ENCODE data around the gene OTOF.
"Not testable (repeated sequence)": the region's sequence is repeated elsewhere in the genome, so short reads cannot be mapped to it uniquely, and the experiment has no call there.

The OTOF gene

GRCh38 chr2:26479789-26480565 lies 2.1 kb upstream of the OTOF start:
- DNase-seq = no peak

- no peak for DNase-seq
Measured at GRCh38 chr2:26479131-26479788, 1.3 kb upstream of the OTOF start.

- DNase-seq = no peak
Measured at GRCh38 chr2:26478366-26478765, 442 bp upstream of the OTOF start.

DNA sequence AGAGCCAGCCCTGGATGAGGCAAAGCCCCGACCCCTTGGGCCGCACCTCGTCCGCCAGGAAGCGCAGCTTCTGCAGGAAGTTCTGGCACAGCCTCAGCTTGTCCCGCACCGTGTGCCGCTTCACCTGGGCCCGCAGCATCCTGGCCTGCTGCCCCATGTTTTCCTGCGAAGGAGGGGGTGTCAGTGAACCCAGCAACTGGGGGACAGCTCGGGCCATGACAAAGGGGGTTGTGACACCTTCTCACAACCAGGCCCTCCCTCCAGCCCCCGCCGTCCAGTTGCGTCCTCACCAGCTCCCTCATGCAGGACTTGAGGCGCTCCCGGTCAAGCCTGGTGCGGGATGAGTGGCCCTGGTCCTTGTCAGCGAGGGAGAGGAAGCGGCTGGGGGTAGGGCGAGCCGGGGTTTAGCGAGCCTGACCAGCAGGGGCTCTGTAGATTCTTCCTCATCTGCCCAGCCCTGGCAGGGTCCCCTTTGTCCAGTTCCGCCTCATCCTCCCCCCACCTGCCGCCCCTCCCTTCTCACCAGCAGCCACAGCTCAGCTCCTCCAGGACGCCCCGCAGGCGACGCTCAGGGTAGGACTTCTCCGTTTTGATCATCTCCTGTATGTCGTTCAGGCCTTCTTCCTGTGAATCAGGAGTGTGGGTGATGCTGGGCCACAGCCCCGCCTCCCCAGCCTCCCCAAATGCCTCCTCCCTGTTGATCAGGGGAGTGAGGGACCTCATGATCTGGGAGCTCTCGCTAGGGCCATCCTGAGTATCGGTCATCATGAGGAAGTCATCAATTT lies 606 bp downstream of the OTOF start:
- no peak for DNase-seq

DNA sequence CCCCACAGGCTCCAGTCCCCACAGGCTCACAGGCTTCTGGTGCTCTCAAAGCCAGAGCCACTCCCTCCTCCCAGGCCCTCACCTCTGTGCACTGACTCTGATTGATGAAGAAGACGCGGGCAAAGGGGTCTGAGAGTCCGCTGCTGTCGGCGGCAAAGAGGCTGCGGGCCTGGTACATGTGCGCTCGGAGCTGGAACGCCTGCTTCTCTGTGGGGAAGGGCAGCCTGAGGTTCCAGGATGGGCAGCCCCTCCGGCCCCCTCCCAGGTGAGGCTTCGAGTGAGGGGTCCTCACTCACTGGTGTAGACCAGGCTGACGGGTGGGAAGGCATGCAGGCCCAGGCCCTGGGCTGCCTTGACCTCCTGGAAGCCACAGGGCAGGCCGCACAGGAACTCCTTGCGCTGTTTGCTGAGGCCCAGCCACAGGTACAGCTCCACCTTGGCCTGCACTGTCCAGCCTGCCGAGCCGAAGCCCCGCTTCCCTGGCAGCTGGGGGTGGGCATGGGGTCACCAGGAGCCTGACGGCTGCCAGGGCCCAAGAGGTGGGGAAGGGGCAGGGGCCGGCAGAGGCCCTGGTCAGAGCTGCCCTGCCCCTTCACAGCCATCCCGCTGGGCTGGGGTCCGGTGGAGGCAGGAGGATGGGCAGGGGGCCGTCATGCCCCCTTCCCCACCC lies 2.0 kb downstream of the OTOF start:
- no peak for DNase-seq

DNA sequence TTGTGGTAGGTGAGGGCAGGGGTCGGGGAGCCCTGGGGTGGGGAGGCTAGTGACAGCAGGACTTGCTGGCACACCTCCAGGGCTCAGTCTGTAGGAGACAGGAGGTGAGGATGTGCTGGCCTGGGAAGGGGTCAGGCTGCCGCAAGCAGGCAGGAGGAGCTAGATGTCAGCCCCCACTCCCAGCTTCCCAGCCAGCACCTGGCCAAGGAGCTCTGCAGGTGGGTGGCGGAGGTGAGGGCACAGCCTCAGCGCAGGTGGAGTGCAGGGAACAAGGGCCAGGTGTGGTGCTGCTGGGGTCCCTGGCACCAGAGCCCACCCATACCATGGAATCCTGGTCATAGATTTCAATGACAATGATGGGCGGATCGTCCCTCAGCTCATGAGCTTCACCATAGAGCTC lies 2.9 kb downstream of the OTOF start:
- no peak for DNase-seq

GRCh38 chr2:26474261-26474785 lies 3.6 kb downstream of the OTOF start:
- no peak for DNase-seq

GRCh38 chr2:26473796-26474195 lies 4.1 kb downstream of the OTOF start:
- DNase-seq = no peak

DNA sequence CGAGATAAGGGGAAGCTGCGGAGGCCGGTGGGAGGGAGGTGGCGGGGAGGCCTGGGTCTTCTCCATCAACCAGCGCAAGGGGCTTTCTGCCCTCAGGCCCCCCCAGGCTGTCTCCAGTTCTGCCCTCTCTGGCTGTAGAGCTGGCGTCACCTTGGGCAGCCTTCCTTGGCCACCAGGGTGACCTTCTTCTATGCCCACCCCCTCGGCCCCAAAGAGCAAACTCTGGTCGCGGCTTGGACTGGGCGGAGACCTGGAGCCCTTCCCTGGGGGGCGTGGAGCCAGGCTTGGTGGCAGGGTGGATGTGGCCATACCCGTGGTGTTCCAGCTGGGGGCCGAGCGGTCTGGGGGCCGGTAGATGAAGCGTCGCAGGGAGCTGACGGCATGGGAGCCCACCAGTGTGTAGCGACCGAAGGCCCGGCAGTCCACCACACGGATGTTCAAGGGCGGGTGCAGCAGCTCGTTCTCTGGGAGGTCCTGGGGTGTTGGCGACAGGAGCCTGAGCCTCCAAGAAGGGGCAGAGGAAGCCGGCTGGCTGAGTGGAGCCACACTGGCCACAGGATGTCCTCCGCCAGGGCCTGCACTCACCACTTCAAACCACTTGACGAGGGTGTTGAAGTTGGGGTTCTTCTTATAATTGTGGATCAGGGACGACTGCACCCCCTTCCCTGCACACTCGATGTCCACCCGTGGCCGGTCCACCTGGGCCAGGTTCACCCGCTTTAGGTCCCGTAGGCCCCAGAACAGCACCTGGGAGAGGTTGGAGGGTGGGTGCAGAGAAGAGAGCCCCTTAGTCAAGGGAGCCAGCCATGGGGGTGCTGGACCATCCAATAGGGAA lies 4.9 kb downstream of the OTOF start:
- no peak for DNase-seq

GRCh38 chr2:26471766-26472706 lies 5.9 kb downstream of the OTOF start:
- no peak for DNase-seq

DNA sequence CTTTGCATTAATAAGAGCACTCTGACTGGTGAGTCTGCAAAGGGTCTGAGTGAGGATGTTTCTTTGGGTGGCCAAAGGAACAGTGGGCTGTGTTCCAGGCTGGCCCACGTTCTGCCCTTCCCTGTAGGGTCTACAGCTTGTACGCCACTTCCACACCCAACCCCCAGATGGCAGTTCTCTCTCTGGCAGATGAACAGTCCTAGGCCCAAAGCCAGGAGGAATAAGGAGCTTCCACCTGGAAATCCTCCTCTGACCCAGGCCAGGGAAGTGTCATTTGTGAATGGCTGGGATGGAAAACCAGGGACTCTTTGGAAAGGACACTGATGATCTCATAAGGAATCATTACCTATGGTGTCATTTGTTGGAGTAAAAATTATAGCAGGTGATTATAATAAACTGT lies 6.6 kb downstream of the OTOF start:
- no peak for DNase-seq

- DNase-seq = no peak
Measured at GRCh38 chr2:26470601-26471260, 7.2 kb downstream of the OTOF start.

GRCh38 chr2:26469955-26470354 lies 8.0 kb downstream of the OTOF start:
- no peak for DNase-seq

- peak; percentile 54 for DNase-seq
Measured at GRCh38 chr2:26469092-26469710, 8.7 kb downstream of the OTOF start.

GRCh38 chr2:26468544-26468943 lies 9.4 kb downstream of the OTOF start:
- DNase-seq = not testable (repeated sequence)

- no peak for DNase-seq
Measured at GRCh38 chr2:26466662-26467310, 11.1 kb downstream of the OTOF start.

DNA sequence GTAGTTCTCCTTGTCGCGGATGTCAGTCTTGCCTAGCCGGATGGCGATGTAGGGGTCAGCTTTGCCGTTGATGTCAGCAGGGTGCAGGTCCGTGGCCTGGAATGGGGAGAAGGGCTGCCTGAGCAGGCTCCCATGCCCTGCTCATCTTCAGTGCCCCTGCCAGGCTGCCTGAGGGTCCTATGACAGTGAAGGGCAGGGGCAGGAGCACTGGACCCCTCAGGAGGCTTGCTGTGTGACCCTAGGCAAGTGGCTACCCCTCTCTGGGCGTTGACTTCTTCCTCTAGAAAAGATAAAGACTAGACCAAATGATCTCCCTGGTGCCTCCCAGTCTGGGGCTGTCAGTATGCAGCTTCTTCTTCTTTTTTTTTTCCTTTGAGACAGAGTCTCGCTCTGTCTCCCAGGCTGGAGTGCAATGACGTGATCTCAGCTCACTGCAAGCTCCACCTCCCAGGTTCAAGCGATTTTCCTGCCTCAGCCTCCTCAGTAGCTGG lies 11.9 kb downstream of the OTOF start:
- no peak for DNase-seq

GRCh38 chr2:26465266-26465925 lies 12.5 kb downstream of the OTOF start:
- no peak for DNase-seq
